ENCODE results near the gene BCAS2. TPM values are rescaled to one million over a fixed set of nuclear protein-coding genes. Genes with fewer than 3 reads are reported as not detected.
"Not testable (repeated sequence)": the region's sequence is repeated elsewhere in the genome, so short reads cannot be mapped to it uniquely, and the experiment has no call there.

BCAS2 gene
- total RNA-seq: 51.9 and 54.3 TPM in 2 replicates

DNA sequence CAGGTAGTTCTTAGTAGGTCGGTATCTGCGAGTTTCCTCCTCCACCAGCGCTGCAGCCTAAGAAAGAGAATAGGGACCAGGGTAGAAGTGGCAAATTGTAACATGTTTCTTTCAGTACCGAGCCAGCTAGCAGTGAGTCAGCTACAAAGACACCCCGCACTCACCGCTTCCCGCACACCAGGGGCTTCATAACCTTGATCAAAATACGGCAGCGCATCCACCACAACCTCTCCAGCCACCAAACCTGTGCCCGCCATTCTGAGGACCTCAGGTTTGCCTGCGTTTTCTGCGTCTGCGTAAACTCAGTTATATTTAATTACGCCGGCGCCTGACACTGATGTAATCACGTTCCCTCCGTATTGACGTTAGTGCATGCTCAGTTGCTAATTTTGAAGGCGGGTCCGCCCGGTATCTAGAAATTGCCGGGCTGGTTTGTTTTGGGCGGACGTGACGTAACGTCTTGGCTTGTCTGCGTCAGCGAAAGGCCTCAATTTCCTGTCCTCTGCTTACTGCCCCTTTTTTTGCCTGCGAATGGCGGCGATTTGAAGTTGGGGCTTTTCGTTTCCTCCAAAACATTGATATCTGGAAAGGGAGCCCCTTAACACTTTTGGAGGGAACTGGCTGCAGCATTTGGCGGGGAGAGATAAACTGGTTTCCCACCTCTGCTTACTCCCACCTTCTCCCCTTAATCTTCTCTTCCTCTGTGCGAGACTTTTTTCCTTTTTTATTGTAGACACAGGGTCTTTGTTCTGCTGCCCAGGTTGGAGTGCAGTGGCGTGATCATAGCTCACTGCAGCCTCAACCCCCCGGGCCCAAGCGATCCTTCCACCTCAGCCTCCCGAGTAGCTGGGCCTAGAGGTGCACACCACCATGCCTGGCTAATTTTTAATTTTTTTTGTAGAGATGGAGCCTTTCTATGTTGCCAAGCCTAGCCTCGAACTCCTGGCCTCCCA is at the start of gene BCAS2:
Gene BCAS2 (minus strand): TSS at position 281 of the 953 bp plus-strand sequence. CDS start 24 bp downstream, at position 257.
- intact Hi-C loops (cut with micrococcal nuclease): loop anchor here (1.0 to 5.0 kb wide), 14 partner anchors 70 to 1864 kb away; partner anchors contain the start of genes AP4B1, CSDE1, DENND2C and HIPK1

DNA sequence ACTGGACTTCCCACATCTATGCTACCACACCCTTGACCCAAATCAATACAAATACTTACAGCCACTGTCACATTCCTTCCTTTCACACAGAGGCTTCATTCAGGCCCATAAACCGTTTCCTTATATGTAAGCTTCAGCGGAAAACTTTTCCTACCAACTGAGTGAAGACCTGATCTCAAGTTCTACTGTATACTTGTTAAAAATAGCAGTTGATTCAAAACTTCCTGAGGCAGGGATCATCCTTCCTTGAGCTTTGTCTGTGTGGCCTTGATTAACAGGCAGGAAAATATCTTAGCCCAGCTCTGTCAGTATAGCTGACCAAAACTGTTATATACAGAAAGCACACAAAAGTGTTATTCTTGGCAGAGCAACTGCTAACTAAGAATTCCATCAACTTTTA is 45.7 kb upstream of the BCAS2 start:
- intact Hi-C loops (cut with micrococcal nuclease): no loop called here

DNA sequence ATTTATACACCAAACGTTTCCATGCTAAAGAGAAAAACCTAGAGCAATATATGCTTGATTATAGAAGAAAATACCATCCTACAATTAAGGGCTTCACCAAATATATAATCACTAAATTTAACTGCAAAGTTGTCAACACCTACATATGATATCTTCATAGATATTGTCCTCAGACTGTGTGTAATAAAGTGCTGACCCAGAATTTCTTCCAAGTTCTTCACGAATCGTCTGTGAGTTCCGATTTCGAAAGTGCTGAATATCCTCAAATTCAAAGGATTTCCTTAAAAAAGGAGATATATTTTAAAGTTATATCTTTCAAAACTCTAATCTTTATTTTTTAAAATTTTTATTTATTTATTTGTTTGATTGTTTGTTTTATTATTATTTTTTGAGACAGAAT is 41.9 kb upstream of the BCAS2 start:
- intact Hi-C loops (cut with micrococcal nuclease): no loop called here

DNA sequence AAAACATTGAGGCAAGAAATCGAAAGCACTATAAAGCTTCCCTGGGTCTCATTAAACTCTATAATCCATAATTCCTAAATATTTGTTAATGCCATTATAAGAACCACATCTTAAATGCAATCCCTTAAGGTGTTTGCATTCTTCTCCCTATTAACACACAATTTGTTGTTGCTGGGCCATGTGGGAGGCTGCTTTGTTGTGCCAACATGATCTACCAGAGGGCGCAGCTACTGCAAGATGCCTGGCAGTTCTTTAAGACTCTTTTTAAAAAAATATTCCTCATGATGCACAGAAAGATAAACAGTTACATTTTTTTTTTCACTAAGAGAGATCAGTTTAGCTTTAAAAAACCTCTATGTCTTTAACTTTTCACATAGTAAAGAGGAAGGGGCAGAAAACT is 39.0 kb upstream of the BCAS2 start:
- intact Hi-C loops (cut with micrococcal nuclease): no loop called here

DNA sequence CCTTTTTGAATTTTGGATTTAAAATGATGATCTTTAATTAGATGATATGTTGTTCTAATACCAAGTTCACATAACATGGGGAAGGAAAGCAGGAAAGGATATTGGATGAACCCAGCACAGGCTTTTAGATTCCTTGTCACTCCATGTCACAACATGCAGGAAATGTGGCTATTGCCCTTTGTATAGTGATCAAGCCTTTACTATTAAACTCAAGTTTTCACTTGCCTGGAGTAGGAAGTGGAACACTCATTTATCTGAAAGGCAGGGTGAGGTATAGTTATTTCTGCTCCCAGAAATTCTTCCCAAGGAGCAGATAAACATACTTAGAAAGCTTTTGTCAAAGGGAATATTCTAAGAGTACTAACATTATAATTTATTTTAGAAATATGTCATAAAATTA is 37.2 kb upstream of the BCAS2 start:
- intact Hi-C loops (cut with micrococcal nuclease): no loop called here

DNA sequence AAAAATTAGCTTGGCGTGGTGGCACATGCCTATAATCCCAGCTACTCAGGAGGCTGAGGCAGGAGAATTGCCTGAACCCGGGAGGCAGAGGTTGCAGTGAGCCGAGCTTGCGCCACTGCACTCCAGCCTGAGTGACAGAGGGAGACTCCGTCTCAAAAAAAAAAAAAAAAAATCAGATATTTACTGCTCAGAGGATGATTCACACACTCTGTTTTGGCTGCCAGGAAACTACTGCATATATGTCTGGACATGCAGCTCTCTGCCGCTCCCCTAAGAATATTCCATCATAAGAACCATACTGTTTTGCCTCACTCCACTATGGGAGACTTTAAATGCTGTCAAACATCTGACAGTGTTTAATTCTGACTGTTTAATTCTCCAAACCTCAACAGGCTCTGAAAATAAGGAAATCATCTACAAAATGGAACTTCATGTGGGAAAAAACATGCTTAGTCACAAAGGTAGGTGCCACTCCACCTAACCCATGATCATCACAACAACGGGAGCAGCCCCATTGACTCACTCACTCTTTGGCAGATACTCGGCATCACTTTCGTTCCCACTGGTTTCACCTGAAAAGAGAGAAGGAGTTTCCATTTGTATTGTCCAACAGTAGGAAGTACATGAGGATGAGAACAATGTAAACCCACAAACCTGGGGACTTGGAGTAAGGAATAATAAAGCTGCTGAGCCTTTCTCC is 29.3 kb upstream of the BCAS2 start:
- intact Hi-C loops (cut with micrococcal nuclease): no loop called here

DNA sequence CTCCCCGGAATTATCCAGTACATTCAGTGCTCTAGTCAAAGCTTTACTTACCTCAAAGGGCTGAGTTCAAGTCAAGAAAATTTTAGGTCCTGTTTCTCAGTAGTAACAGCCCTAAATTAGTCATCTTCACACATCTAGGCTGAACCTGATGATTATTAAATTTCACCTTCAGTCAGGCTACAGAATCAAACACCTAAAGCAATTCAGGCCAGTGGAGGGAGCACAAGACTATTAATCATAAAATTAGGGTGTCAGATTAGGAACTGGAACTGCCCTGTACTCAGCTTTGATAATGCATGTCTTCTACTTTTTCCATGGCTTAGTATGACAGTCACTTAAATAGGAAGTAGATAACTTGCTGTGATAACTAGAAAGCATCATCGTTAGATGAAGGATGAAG is 28.4 kb upstream of the BCAS2 start:
- intact Hi-C loops (cut with micrococcal nuclease): no loop called here

DNA sequence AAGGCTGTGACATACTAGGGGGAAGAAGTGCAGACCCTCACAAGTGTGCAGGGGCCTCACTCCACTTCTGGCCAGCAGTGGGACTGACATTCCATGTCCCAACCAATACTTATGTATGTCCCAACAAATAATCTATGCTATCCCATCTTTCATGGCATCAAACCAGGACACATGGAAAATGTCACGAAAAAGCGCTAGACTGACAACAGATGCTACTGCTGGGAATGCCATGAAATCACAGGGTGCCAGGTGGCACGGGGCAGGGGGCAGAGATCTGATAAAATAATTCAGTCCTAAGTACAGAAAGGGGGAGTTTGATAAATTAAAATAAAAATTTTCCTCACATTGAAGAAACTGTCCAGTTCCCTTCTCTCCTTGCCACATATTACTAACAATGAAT is 27.6 kb upstream of the BCAS2 start:
- intact Hi-C loops (cut with micrococcal nuclease): no loop called here

DNA sequence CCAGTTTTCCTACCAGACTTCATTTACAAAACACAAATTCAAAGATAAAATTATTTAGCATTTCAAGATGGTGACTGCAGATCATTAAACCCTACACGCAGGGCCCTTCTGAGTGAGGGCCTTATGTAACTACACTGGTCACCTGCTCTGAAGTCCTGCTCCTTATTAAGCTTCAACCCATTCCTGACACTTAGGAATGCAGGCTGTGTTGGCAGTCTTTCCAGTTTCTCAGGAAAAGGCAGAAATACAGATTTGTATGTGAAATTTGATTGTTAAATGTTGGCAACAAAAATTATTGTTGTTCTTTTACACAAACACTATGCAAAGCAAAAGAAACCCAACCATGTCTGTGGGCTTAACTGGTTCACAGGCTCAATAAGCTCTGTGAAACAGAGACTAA is 25.8 kb upstream of the BCAS2 start:
- intact Hi-C loops (cut with micrococcal nuclease): no loop called here

DNA sequence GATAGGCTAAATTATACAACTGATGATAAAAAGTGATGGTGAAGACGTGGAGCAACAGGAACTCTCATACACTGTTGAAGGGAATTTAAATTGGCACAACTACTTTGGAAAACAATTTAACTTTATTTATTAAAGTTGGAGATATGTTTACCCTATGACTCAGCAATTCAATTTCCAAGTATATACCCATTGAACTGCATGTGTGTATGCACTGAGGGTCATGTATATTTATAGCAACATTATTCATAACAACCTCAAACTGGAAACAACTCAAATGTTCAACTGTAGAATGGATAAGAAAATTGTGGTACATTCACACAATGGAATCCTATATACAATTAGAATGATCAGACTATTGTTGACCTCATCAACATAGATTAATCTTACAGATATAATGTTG is 16.5 kb upstream of the BCAS2 start:
- intact Hi-C loops (cut with micrococcal nuclease): no loop called here

DNA sequence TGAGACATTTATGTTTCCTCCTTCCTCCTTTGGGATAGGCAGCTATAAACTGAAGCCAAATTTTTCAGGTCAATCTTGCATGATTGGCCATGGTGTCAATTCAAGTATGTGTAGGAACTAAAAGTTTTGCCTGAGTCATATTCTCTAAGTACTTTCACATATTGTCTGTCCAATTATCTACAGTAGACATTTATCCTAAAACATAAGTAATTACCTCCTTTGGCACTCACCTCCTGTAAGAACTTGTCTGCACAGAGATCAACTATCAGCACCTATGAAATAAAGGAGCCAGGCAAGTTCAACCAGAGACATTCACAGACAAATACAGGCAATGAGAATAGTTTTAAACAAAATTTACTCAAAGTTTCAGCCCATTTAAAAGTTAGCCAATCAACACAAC is 14.2 kb upstream of the BCAS2 start:
- intact Hi-C loops (cut with micrococcal nuclease): no loop called here

DNA sequence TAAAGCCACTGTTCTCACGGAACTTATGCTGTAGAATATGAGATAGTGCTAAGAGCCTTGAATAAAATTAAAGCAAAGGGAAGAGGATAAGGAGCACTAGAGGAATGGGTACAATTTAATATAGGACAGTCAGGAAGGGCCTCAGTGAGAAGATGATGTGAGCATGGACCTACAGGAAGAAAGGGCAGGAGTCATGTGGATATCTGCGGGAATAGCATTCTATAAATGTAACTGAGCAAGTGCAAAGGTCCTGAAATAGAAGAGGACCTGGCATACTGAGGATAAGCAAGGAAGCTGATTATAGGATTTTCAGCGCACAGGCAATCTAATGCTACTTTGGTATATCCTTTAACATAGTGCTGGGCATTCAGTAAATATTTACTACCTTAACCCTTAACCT is 12.6 kb upstream of the BCAS2 start:
- intact Hi-C loops (cut with micrococcal nuclease): no loop called here

DNA sequence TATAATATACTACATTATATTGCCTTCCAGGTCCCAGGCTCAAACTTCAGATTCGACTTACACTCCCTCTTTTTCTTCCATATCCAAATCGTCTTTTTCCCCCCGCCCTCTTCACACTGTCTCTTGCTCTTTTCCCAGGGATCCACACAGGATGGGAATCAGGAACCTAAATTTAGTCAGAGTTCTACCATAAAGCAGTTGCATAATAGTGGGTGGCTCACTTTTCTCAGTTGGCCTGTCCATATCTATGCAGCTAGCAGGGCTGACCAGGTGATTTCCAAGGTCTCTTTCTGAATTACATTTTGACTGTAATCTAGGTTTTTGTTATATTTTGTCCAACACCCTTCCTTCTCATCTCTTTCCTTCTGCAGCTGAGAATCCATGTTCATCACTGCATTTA is 7.7 kb upstream of the BCAS2 start:
- intact Hi-C loops (cut with micrococcal nuclease): no loop called here

DNA sequence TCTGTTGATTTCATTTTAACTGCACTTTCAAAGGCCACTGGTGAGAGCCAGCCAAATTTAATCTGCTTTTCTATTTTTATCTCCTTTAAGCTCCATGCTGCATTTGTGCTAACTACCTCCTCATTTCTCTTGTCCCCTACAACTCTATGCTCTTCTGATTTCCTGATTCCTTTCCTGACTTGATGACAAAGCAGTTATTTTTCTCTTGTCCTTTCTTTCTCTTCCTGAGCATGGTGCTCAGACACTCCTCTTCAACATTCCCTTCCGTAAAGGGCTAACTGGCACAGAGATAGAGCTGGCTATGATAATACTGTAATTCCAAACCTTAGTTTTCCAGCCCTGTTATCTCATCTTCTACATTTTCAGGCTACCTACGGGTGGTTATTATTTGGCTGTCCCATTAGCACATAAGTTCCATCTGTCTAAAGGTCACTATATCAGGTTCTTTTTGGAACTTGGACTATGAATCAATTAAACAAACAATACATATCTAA is 6.8 kb upstream of the BCAS2 start:
- intact Hi-C loops (cut with micrococcal nuclease): no loop called here

DNA sequence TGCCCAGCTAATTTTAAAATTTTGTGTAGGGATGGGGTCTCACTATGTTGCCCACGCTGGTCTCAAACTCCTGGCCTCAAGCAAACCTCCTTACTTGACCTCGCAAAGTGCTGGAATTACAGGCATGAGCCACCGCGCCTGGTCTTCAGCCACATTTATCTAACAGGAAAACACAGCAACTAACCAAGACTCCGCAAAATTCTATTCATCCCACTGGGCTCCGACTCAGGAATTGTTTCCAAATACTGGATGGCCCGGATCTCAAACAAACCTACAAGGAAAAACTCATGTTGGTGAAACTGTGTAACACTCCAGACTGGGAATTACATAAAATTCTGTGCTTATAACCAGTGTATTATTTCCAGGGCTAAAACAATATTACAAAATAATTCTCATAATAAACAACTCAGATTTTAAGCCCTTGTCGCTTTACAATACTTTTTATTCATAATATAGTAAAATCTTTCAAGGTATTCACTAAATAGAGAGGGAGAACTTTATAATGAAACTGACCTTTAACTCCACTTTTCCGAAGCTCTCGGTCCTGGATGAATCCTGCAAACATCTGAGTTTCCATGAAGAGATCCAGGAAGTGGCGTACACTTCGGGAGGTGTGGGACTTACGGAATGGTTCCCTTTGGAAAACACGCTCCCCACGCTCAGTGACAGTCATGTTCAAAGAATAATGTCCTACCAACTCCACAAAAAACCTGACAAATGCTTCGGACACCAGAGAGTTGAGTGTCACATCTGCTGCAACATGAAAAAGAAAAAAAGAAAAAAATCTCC is 6.0 kb upstream of the BCAS2 start:
- intact Hi-C loops (cut with micrococcal nuclease): no loop called here

DNA sequence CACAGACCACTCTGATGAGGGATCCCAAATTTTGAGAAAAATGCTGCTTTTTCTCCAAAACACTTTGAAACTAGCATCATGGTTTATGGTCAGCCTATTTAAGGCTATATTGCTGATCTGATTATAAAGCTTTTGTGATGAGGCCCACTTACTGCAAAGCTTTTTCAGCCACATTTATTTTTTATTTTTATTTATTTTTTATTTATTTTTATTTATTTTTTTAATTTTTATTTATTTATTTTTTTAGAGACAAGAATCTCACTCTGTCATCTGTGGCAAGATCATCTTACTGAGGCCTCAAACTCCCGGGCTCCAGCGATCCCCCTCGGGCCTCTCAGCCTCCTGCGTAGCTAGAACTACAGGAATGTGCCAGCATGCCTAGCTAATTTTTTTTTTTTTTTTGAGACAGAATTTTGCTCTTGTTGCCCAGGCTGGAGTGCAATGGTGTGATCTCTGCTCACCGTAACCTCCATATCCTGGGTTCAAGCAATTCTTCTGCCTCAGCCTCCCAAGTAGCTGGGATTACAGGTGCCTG is 5.2 kb upstream of the BCAS2 start:
- intact Hi-C loops (cut with micrococcal nuclease): no loop called here

DNA sequence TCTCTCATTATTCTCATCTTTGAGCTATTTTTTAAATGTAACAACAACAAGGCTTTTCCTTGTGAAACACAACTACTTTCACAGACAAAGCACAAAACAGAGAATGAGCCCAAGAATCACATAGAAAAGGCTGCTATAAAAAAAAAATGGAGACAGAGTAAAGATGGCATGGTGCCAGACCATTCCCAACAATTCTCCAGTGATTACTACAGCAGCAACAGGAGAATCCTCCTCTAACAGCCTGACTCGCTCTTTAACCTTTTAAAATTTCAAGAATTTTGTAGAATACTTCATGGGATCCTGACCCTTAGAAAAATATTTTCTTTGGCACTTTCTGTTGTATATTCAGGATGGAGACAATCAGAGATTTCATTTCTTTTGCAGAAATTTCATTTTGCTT is 3.8 kb upstream of the BCAS2 start:
- intact Hi-C loops (cut with micrococcal nuclease): no loop called here

DNA sequence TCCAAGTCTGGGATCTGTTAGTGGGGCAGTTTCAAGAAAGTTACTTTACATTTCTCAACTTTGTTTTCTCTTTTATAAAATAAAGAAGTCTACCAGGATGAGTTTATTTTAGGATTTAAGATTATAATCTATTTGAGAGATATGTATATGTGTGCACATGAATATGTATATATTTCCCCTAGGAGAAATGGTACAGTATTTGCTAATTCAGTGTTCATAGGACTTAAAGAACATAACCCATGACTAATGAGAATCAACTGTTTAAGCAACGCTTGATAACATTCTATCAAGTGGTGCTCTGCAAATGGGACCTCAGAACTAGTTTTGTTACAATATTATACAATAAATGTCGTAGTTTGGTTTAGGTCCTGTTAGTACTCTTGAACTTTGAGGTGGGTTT is 7.0 kb downstream of the BCAS2 start:
- intact Hi-C loops (cut with micrococcal nuclease): no loop called here

DNA sequence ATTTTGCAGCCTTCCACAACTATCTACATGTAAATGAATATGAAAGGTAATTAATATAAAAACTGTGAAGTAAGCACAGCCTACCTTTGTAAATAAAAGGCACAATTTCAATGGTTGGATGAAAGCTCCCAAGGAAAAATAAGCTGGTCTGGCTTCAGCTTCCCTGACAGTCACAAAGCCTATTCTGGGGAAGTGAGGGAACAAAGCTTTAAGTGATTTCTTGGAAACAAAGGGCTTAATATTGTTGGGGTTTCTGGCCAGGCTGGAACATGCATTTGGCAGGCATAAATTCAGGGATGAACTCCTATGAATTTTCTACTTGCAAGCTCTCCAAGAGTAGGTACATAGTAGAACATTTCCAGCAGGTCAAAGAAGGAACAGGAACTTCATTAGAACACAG is 17.3 kb downstream of the BCAS2 start:
- intact Hi-C loops (cut with micrococcal nuclease): no loop called here

DNA sequence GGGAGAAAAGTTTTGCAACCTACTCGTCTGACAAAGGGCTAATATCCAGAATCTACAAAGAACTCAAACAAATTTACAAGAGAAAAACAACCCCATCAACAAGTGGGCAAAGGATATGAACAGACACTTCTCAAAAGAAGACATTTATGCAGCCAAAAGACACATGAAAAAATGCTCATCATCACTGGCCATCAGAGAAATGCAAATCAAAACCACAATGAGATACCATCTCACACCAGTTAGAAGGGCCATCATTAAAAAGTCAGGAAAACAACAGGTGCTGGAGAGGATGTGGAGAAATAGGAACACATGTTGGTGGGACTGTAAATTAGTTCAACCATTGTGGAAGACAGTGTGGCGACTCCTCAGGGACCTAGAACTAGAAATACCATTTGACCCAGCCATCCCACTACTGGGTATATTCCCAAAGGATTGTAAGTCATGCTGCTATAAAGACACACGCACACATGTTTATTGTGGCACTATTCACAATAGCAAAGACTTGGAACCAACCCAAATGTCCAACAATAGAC is 18.4 kb downstream of the BCAS2 start:
- intact Hi-C loops (cut with micrococcal nuclease): not testable (repeated sequence)

DNA sequence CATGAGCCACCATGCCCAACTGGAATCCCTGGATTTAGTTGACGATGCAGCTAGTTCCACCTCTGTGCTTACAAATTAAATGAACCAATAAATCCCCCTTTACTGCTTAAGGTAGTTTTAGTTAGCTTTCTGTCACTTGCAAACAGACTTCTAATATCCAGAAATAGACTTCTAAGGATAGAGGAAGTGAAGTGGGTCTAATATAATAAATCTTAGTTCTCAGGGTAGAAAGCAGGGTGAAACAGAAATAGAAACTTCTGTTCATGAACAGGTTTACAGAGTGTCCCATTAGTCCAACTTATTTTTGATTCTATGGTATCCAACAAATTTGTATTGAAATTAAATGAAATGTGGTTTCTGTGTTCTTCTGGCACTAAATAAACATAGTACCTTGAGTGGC is 20.1 kb downstream of the BCAS2 start:
- intact Hi-C loops (cut with micrococcal nuclease): no loop called here

Data from T-helper 1 cell treated with Interleukin-12 subunit alpha and Interleukin-12 subunit beta and Interleukin-4 antibody, amounts not matched to agents 30 ng/mL and 1 ng/mL, for 36 hours (primary cell).